HS-27A (cell line): ENCODE measurements around the gene RGPD8.
"Not testable (repeated sequence)": the region's sequence is repeated elsewhere in the genome, so short reads cannot be mapped to it uniquely, and the experiment has no call there.

Experiments
- DNase-seq: peaks from one replicate; pipeline ENCODE4 v3.0.0-alpha.2; 2012; ENCODE audit warnings: low read depth, missing footprints

The RGPD8 gene

GRCh38 chr2:112433480-112433879, at the start of gene RGPD8:
Gene RGPD8, minus strand, starts transcription at chr2:112433645. Its CDS starts 192 bp downstream, at chr2:112433453.
- peak; percentile 75 for DNase-seq

- DNase-seq, result peak; percentile 48
Measured at GRCh38 chr2:112483042-112483473, 49.6 kb upstream of the RGPD8 start.

GRCh38 chr2:112482309-112483041, 49.0 kb upstream of the RGPD8 start:
- DNase-seq, result peak; percentile 52

GRCh38 chr2:112481528-112482233, 48.2 kb upstream of the RGPD8 start, which contains the start of gene TTL:
Gene TTL, plus strand, starts transcription at chr2:112482156. Its CDS starts 189 bp downstream, at chr2:112482345.
- peak; percentile 51 for DNase-seq

GRCh38 chr2:112481050-112481527, 47.6 kb upstream of the RGPD8 start:
- peak; percentile 87 for DNase-seq

- DNase-seq, result no peak
Measured at GRCh38 chr2:112480530-112481049, 47.1 kb upstream of the RGPD8 start.

- no peak for DNase-seq
Measured at GRCh38 chr2:112476434-112476833, 43.0 kb upstream of the RGPD8 start.

- no peak for DNase-seq
Measured at GRCh38 chr2:112474844-112475486, 41.5 kb upstream of the RGPD8 start.

GRCh38 chr2:112472547-112473263, 39.3 kb upstream of the RGPD8 start:
- no peak for DNase-seq

- no peak for DNase-seq
Measured at GRCh38 chr2:112465382-112465781, 31.9 kb upstream of the RGPD8 start.

- no peak for DNase-seq
Measured at GRCh38 chr2:112463256-112463655, 29.8 kb upstream of the RGPD8 start.

- DNase-seq, result no peak
Measured at GRCh38 chr2:112462178-112462577, 28.7 kb upstream of the RGPD8 start.

GRCh38 chr2:112459372-112459771, 25.9 kb upstream of the RGPD8 start:
- no peak for DNase-seq

GRCh38 chr2:112454586-112454985, 21.1 kb upstream of the RGPD8 start:
- DNase-seq, result no peak

- no peak for DNase-seq
Measured at GRCh38 chr2:112451317-112451716, 17.9 kb upstream of the RGPD8 start.

- no peak for DNase-seq
Measured at GRCh38 chr2:112449854-112450253, 16.4 kb upstream of the RGPD8 start.

GRCh38 chr2:112444256-112444655, 10.8 kb upstream of the RGPD8 start:
- DNase-seq, result not testable (repeated sequence)

- DNase-seq, result not testable (repeated sequence)
Measured at GRCh38 chr2:112438603-112439261, 5.3 kb upstream of the RGPD8 start.

GRCh38 chr2:112437405-112437831, 4.0 kb upstream of the RGPD8 start:
- DNase-seq, result not testable (repeated sequence)

GRCh38 chr2:112436993-112437392, 3.5 kb upstream of the RGPD8 start:
- not testable (repeated sequence) for DNase-seq
